Measurements from ENCODE around the gene INS. TPM values are rescaled to one million over a fixed set of nuclear protein-coding genes. Genes with fewer than 3 reads are reported as not detected.

The INS gene
- total RNA-seq, 4 donors from 2014 or later, result not detected

DNA sequence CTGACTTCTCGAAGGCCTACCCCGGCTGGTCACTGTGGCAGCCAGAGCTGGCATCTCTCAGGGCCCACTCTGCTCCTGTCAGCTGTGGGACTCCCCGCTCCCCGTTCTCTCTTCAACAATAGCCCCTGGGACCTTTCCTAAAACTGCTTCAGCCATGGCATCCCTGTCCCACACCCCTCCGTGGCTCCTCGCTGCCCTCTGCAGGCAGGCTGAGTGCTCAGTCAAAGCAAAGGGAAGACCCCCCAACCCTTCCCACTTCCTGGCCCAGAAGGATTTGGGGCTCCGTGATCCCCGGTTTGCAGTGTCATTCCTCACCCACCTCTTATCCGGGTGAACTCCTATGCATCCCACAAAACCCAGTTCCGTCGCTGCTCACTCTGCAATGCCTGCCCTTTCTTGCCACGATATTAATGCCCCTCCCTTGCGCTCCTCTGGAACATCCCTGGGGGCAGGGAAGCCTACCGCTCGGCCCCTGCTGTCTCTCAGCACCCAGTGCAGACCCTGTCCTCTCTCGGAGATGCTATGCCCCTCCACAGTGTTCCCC is 12.2 kb upstream of the INS start:
- Histone ChIP-seq H3K36me3 (no peaks in the 10 kb centered on the region), H3K4me1 (no peaks in the 10 kb centered on the region), H3K9me3 (no peaks in the 10 kb centered on the region), H3K27ac (replicated peaks in 1 of 4) (no peak overlapping the region), H3K27me3 (peaks cover 0 to 68% (median 0%) of the 10 kb centered on the region in 4 donors), H3K4me3 (no peak overlapping the region)
- DNase-seq (ENCODE audit: extremely low spot score), result no peak
- TF ChIP-seq POLR2AphosphoS5 (IDR thresholded peaks at IDR 0.05) (no peak), EP300 (IDR thresholded peaks at IDR 0.05) (no peak), POLR2A (IDR thresholded peaks at IDR 0.05; ENCODE audit: low read depth) (no peak)
- TF ChIP-seq, protein P1, sequence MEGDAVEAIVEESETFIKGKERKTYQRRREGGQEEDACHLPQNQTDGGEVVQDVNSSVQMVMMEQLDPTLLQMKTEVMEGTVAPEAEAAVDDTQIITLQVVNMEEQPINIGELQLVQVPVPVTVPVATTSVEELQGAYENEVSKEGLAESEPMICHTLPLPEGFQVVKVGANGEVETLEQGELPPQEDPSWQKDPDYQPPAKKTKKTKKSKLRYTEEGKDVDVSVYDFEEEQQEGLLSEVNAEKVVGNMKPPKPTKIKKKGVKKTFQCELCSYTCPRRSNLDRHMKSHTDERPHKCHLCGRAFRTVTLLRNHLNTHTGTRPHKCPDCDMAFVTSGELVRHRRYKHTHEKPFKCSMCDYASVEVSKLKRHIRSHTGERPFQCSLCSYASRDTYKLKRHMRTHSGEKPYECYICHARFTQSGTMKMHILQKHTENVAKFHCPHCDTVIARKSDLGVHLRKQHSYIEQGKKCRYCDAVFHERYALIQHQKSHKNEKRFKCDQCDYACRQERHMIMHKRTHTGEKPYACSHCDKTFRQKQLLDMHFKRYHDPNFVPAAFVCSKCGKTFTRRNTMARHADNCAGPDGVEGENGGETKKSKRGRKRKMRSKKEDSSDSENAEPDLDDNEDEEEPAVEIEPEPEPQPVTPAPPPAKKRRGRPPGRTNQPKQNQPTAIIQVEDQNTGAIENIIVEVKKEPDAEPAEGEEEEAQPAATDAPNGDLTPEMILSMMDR (IDR thresholded peaks at IDR 0.05), result no peak
- intact Hi-C loops (cut with DNase I), result no loop called here
- WGBS, result 84% methylated on average over 16 of the region's 16 CpGs

DNA sequence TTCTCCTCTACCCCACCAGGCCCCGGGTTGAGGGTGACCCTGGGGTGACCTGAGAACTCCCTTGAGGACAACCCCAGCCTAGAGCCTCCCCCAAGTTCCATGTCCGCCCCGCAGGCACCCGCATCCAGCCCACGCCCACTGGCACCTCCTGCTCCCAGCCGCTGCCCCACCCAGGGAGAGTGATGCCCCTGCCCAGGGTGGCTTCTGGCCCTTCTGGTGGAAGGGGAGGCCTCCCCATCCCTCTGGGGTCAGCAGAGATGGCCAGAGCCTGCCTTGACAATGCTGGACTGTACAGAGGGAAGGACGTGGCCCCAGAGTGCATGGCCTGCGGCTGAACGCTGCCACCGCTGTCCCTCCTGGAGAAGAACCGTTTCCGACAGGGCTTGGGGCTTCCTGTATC is 11.7 kb upstream of the INS start:
- H3K9me3 ChIP-seq, result no peaks in the 10 kb centered on the region
- peaks cover 0 to 74% (median 0%) of the 10 kb centered on the region in 4 donors for H3K27me3 ChIP-seq
- WGBS, result 94% methylated on average over 10 of the region's 12 CpGs
- no peak overlapping the region for H3K4me3 ChIP-seq
- H3K36me3 ChIP-seq, result no peaks in the 10 kb centered on the region
- TF ChIP-seq POLR2AphosphoS5 (IDR thresholded peaks at IDR 0.05), result no peak
- TF ChIP-seq, protein P1 (IDR thresholded peaks at IDR 0.05), result no peak
- TF ChIP-seq EP300 (IDR thresholded peaks at IDR 0.05), result no peak
- no peak for TF ChIP-seq POLR2A (IDR thresholded peaks at IDR 0.05; ENCODE audit: low read depth)
- intact Hi-C loops (cut with DNase I), result no loop called here
- DNase-seq (ENCODE audit: extremely low spot score), result no peak
- no peak overlapping the region for H3K27ac ChIP-seq (replicated peaks in 1 of 4)
- H3K4me1 ChIP-seq, result no peaks in the 10 kb centered on the region

DNA sequence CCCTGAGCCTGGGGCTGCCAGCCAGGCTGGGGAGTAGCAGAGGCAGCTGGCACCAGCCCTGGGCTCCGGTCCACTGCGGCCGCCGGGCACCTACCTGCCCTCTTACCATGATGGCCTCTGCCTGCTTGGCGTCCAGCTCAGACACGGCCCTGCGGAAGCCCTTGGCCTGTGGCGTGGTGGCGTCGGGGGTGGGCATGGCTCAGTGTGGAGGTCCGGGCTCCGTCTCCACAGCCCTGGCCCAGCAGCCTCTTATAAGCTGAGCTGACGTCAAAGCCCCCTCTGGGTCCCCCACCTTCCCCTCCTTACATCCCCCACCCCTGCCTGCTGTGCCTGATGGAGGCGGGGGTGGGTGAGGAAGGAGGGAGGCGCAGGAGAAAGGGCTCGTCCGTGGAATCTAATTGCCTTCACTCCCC is 10.6 kb upstream of the INS start, which contains the start of gene TH:
Gene TH, minus strand, starts transcription at position 225 of the 413 bp plus-strand sequence. Its CDS starts 29 bp downstream, at position 196.
- Histone ChIP-seq H3K4me1 (peaks cover 1 to 4% (median 4%) of the 10 kb centered on the region in 4 donors), H3K4me3 (no peak within 1 kb of the TSS), H3K9me3 (no peaks in the 10 kb centered on the region), H3K36me3 (no peaks in the 10 kb centered on the region), H3K27me3 (peaks cover 0 to 74% (median 2%) of the 10 kb centered on the region in 4 donors), H3K27ac (replicated peaks in 1 of 4) (no peak within 1 kb of the TSS)
- WGBS, result 100% methylated on average over 1 of the region's 17 CpGs
- intact Hi-C loops (cut with DNase I), result no loop called here
- TF ChIP-seq, protein P1 (IDR thresholded peaks at IDR 0.05), result no peak
- TF ChIP-seq POLR2AphosphoS5 (IDR thresholded peaks at IDR 0.05), result no peak
- no peak for TF ChIP-seq EP300 (IDR thresholded peaks at IDR 0.05)
- no peak for TF ChIP-seq POLR2A (IDR thresholded peaks at IDR 0.05; ENCODE audit: low read depth)
- no peak for DNase-seq (ENCODE audit: extremely low spot score)

DNA sequence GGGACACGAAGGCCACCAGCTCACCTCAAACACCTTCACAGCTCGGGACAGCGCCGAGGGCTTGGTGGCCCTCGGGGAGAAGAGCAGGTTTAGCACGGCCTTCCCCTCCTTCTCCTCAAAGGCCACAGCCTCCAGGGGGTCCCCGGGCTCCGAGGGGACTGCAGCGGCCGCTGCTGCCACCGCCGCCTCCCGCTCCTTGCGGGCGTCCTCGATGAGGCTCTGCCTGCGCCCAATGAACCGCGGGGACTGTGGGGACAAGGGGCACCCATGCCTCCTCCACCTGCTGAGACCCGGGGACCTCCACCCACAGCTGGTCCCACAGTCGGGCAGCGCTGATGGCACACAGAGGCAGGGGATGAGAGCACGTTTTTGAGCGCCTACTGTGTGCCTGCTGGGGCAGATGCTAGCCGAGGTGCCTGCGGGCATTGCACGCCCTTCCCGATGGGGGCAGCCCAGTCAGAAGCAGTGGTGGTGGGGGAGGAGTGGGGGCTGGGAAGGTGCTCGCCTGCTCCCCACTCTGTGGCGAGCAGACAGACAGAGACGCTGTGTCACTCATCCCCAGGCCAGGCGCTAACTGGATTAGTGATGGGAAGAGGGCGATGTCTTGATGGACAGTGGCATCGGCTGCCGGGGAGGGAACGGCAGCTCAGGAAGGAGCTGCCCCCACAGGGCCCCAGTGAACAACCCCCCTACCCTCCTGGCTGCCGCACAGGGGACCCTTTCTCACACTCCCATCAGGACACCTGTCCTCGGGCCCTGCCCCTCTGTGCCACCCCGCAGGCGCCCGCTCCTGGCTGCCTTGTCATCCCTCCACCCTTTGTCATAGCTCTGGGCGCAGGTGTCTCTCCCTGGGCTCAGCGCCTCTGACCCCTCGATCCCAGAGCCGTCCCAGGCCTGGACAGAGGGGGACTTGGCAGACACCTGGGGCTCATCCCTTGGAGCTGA is 8.9 kb upstream of the INS start:
- DNase-seq (ENCODE audit: extremely low spot score), result no peak
- H3K27me3 ChIP-seq, result peaks cover 0 to 82% (median 7%) of the 10 kb centered on the region in 4 donors
- WGBS, result 83% methylated on average over 24 of the region's 45 CpGs
- intact Hi-C loops (cut with DNase I), result no loop called here
- no peak overlapping the region for H3K27ac ChIP-seq (replicated peaks in 1 of 4)
- H3K9me3 ChIP-seq, result no peaks in the 10 kb centered on the region
- H3K36me3 ChIP-seq, result no peaks in the 10 kb centered on the region
- H3K4me3 ChIP-seq, result no peak overlapping the region
- TF ChIP-seq POLR2AphosphoS5 (IDR thresholded peaks at IDR 0.05) (no peak), POLR2A (IDR thresholded peaks at IDR 0.05; ENCODE audit: low read depth) (no peak), EP300 (IDR thresholded peaks at IDR 0.05) (no peak)
- TF ChIP-seq, protein P1 (IDR thresholded peaks at IDR 0.05), result no peak
- H3K4me1 ChIP-seq, result peaks cover 7 to 14% (median 12%) of the 10 kb centered on the region in 4 donors

Measured in esophagus muscularis mucosa (tissue), 4 donors.